ENCODE results near the gene GREB1. TPM values are rescaled to one million over a fixed set of nuclear protein-coding genes. Genes with fewer than 3 reads are reported as not detected.

Gene GREB1
- total RNA-seq, 2 donors from 2014 or later = 2.4 to 13.5 TPM

DNA sequence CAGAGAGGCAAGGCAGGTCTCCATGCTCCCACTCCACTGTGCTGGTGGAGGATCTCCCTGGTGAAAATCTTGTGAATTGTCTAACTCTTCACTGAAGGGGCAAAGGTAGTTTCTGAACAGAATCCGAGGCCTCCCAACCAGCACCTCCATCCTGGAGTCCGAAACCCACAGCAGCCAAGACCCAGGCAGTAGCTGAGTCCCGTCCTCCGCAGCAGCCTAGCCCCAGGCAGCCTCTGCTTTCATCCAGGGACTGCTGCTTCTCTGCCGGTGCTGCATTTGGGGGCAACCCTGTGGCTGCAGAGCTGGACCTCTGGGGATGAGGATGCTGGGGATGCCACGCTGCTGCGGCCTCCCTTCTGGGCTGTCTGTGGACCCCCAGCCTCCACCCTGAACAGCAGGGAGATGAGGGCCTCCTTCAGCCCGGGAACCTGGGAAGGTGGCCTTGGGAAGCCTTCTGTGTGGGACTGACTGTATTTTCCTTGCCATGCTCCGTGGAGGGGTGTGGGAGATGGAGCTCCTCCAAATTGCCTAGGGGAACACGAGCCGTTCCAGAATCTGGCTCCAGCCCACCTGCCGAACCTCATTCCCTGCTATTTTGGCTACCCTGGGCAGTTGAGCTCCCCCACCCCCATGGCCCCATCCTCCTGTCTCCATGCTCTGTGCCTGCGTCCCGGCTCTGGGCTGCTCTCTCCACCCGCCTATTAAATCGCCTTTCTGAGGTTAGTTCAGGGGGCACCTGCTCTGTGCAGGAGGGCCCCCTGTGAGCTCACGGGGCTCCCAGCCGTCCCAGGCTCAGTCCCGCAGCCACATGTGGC, 48.2 kb downstream of the GREB1 start:
- TF ChIP-seq, protein P1, sequence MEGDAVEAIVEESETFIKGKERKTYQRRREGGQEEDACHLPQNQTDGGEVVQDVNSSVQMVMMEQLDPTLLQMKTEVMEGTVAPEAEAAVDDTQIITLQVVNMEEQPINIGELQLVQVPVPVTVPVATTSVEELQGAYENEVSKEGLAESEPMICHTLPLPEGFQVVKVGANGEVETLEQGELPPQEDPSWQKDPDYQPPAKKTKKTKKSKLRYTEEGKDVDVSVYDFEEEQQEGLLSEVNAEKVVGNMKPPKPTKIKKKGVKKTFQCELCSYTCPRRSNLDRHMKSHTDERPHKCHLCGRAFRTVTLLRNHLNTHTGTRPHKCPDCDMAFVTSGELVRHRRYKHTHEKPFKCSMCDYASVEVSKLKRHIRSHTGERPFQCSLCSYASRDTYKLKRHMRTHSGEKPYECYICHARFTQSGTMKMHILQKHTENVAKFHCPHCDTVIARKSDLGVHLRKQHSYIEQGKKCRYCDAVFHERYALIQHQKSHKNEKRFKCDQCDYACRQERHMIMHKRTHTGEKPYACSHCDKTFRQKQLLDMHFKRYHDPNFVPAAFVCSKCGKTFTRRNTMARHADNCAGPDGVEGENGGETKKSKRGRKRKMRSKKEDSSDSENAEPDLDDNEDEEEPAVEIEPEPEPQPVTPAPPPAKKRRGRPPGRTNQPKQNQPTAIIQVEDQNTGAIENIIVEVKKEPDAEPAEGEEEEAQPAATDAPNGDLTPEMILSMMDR (IDR thresholded peaks at IDR 0.05) = no peak
- no peak for DNase-seq (ENCODE audit: low spot score)
- no peaks in the 10 kb centered on the region for H3K36me3 ChIP-seq
- no peaks in the 10 kb centered on the region for H3K27me3 ChIP-seq (replicated peaks; ENCODE audit: insufficient read depth)
- H3K9me3 ChIP-seq = no peaks in the 10 kb centered on the region
- H3K4me1 ChIP-seq (ENCODE audit: control insufficient read depth in 1 of 2, low read depth in 2 of 2) = no peaks in the 10 kb centered on the region
- H3K4me3 ChIP-seq = no peak overlapping the region
- ATAC-seq (ENCODE audit: insufficient number of reproducible peaks, low FRiP score, low read depth) = no peak
- no peak overlapping the region for H3K27ac ChIP-seq

DNA sequence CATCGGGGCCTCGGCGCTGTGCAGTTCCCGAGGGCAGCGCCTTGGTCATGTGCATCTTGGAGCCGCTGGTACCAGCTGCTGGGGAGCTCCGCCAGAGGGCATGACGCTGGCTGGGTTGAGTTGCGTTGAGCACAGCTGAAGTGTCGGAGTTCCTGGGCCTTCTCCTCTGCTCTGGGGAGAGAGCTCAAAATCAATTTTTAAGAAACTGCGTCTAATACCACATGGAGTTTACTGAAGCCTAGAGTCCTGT, 48.7 kb downstream of the GREB1 start:
- ATAC-seq (ENCODE audit: insufficient number of reproducible peaks, low FRiP score, low read depth) (no peak), DNase-seq (ENCODE audit: low spot score) (no peak)
- H3K4me1 ChIP-seq (ENCODE audit: control insufficient read depth in 1 of 2, low read depth in 2 of 2) = no peaks in the 10 kb centered on the region
- no peak overlapping the region for H3K4me3 ChIP-seq
- TF ChIP-seq, protein P1 (IDR thresholded peaks at IDR 0.05) = no peak
- H3K36me3 ChIP-seq = no peaks in the 10 kb centered on the region
- H3K9me3 ChIP-seq = no peaks in the 10 kb centered on the region
- H3K27me3 ChIP-seq (replicated peaks; ENCODE audit: insufficient read depth) = no peaks in the 10 kb centered on the region
- no peak overlapping the region for H3K27ac ChIP-seq

DNA sequence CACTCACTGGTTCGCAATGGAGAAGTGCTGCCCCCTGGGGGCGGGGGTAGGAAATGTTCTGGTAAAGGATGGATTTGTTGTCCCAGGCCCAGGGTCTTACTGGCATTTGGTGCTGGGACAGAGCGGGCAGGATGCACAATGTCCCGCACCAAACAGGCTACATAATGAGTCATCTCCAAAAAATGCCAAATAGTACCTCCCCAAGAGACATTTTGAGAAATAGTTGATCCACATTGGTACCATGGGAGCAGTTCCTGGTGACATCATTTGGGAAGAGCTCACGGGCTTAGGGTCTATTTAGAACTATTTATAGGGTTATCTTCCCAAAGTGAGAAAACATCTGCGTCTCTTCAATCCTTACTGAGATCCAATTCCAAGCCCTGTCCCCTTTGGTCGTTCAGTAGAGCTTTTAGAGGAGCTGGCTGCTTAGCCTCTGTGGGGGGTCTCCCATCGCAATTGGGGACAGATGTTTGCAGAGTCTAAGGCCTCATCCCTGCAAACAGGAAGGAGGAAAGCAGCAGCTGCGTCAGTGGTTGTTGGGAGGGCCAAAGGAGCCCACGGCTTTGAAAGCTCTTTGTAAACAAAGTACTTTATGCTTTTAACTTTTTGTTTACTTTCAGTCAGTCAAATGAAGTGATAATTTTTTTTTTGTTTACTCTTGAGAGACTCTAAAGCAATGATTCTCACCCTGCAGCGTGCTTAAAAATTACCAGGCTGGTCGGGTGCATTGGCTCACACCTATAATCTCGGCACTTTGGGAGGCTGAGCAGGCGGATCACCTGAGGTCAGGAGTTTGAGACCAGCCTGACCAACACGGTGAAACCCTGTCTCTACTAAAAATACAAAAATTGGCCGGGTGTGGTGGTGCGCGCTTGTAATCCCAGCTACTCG, 49.3 kb downstream of the GREB1 start:
- TF ChIP-seq, protein P1 (IDR thresholded peaks at IDR 0.05) = peak; percentile 34
- no peaks in the 10 kb centered on the region for H3K9me3 ChIP-seq
- H3K27me3 ChIP-seq (replicated peaks; ENCODE audit: insufficient read depth) = no peaks in the 10 kb centered on the region
- no peak overlapping the region for H3K4me3 ChIP-seq
- no peak for ATAC-seq (ENCODE audit: insufficient number of reproducible peaks, low FRiP score, low read depth)
- H3K27ac ChIP-seq = no peak overlapping the region
- no peaks in the 10 kb centered on the region for H3K4me1 ChIP-seq (ENCODE audit: control insufficient read depth in 1 of 2, low read depth in 2 of 2)
- no peaks in the 10 kb centered on the region for H3K36me3 ChIP-seq
- DNase-seq (ENCODE audit: low spot score) = no peak

DNA sequence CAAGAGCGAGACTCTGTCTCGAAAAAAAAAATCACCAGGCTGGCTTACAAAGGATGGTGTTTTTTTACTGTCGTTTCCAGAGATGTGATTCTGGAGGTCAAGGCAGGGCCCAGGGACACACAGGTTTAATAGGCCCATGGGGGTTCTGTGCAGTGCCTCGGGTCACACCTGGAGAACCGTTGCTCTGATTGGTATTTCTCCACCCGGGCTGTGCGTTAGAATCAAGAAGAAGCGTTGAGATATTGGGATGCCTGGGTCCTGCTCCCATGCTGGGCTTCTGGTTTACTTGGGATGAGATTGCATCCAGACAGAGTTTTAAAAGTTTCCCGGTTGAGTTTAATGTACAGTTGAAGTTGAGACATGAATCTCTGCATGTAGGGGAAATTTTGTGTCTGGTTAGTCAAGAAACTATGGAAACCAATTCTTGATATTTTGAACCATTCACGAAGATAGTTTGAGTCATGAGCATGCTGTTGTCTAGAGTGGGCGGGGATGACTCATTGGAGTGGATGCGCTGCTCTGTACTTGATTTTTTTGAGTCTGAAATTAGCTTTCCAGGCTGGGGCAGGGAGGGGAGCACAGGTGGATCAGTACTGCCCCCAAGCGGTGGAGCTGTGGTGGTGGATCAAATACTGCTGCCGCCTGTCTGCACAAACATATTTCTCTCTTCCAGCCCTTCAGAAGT, 50.1 kb downstream of the GREB1 start:
- Histone ChIP-seq H3K4me1 (ENCODE audit: control insufficient read depth in 1 of 2, low read depth in 2 of 2) (no peaks in the 10 kb centered on the region), H3K27ac (no peak overlapping the region)
- TF ChIP-seq, protein P1 (IDR thresholded peaks at IDR 0.05) = peak; percentile 29

DNA sequence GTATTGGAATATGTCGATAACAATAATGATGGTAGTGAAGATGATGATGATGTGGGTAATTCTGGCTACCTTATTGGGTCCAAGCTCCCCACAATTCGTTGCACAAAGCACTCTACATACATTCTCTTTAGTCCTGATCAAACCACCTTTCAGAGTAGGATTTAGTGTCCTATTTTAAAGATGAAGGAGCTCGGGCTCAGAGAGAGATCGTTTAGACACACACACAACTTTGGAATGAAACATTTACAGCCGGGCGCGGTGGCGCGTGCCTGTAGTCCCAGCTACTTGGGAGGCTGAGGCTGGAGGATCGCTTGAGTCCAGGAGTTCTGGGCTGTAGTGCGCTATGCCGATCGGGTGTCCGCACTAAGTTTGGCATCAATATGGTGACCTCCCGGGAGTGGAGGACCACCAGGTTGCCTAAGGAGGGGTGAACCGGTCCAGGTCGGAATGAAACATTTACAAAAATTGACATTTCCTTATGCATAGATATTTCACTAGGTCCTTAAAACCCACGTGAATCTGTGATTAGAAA, 50.7 kb downstream of the GREB1 start:
- Histone ChIP-seq H3K4me3 (no peak overlapping the region), H3K36me3 (no peaks in the 10 kb centered on the region), H3K27ac (no peak overlapping the region), H3K9me3 (no peaks in the 10 kb centered on the region), H3K4me1 (ENCODE audit: control insufficient read depth in 1 of 2, low read depth in 2 of 2) (no peaks in the 10 kb centered on the region), H3K27me3 (replicated peaks; ENCODE audit: insufficient read depth) (no peaks in the 10 kb centered on the region)
- no peak for ATAC-seq (ENCODE audit: insufficient number of reproducible peaks, low FRiP score, low read depth)
- no peak for DNase-seq (ENCODE audit: low spot score)
- TF ChIP-seq, protein P1 (IDR thresholded peaks at IDR 0.05) = no peak

More for the DNA sequence above, 50.1 kb downstream of the GREB1 start:
- Histone ChIP-seq H3K9me3 (no peaks in the 10 kb centered on the region), H3K27me3 (replicated peaks; ENCODE audit: insufficient read depth) (no peaks in the 10 kb centered on the region), H3K4me3 (no peak overlapping the region), H3K36me3 (no peaks in the 10 kb centered on the region)
- DNase-seq (ENCODE audit: low spot score) = peak; percentile 49
- no peak for ATAC-seq (ENCODE audit: insufficient number of reproducible peaks, low FRiP score, low read depth)

All from thoracic aorta (tissue), 2 donors.